K562 (cell line): ENCODE results near the gene CENPO. TPM values are rescaled to one million over a fixed set of nuclear protein-coding genes. Genes with fewer than 3 reads are reported as not detected.

Source experiments
- CBFB ChIP-seq: sonication (generic); formaldehyde crosslinking; IDR thresholded peaks from 2 replicates; pipeline ENCODE4 v1.4.0; 2020; ENCODE audit warnings: mild to moderate bottlenecking, missing genetic modification reagents
- CBX8 ChIP-seq: fragments of 200-600 bp; sonication (generic); IDR thresholded peaks from 2 replicates; pipeline ENCODE4 v1.6.1; 2012; ENCODE audit warnings: borderline replicate concordance, mixed run types, low read depth, mild to moderate bottlenecking, moderate library complexity, mixed read lengths, low read length, control low read depth, inconsistent platforms; ENCODE audit not compliant: poor library complexity, severe bottlenecking; ENCODE audit errors: extremely low read depth
- DPF2 ChIP-seq: fragments of 450-650 bp; IDR thresholded peaks from 2 replicates; pipeline ENCODE4 v1.6.1; 2016
- FOSL1 ChIP-seq: fragments of 200-800 bp; sonication (Bioruptor generic); conservative IDR thresholded peaks from 2 replicates; pipeline ENCODE4 v1.6.1; 2016; ENCODE audit warnings: missing genetic modification characterization, missing compliant biosample characterization
- FOXM1 ChIP-seq, 2 experiments: fragments of 450-650 bp in 1 of 2; sonication (generic) in 1 of 2; formaldehyde crosslinking in 1 of 2; IDR thresholded peaks; 2 replicates each; pipeline versions ENCODE4 v1.6.1 to v1.9.0; 2017 to 2022; ENCODE audit warnings: low read depth in 2 of 2, mild to moderate bottlenecking in 2 of 2, missing genetic modification reagents in 1 of 2, moderate library complexity in 1 of 2
- FOXO4 ChIP-seq: fragments of 450-650 bp; formaldehyde crosslinking; IDR thresholded peaks from 2 replicates; pipeline ENCODE4 v1.4.0; 2020; ENCODE audit warnings: mild to moderate bottlenecking, moderate library complexity
- MAFK ChIP-seq: IDR thresholded peaks from 2 replicates; pipeline ENCODE4 v1.6.1; 2011; ENCODE audit warnings: low read length, improper control_type of control experiment
- NFYB ChIP-seq: IDR thresholded peaks from 2 replicates; pipeline ENCODE4 v1.6.1; 2011; ENCODE audit warnings: mild to moderate bottlenecking, moderate library complexity; ENCODE audit not compliant: insufficient read length; ENCODE audit errors: extremely low read depth
- RHOXF2B ChIP-seq: fragments of 250-450 bp; sonication (Bioruptor Pico); conservative IDR thresholded peaks from 2 replicates; pipeline ENCODE4 v1.5.1; 2021
- SUPT5H ChIP-seq: fragments of 450-650 bp; IDR thresholded peaks from 2 replicates; pipeline ENCODE4 v1.6.1; 2016
- TCF3 ChIP-seq: sonication (generic); formaldehyde crosslinking; IDR thresholded peaks from 2 replicates; pipeline ENCODE4 v1.4.0; 2020; ENCODE audit warnings: mild to moderate bottlenecking, missing genetic modification reagents
- ZBTB49 ChIP-seq: sonication (generic); formaldehyde crosslinking; IDR thresholded peaks from 2 replicates; pipeline ENCODE4 v1.8.0; 2022; ENCODE audit warnings: missing genetic modification reagents, mild to moderate bottlenecking, borderline replicate concordance
- ZBTB8A ChIP-seq: fragments of 450-650 bp; IDR thresholded peaks from 2 replicates; pipeline ENCODE4 v1.6.1; 2018; ENCODE audit warnings: mild to moderate bottlenecking, moderate library complexity; ENCODE audit not compliant: partially characterized antibody
- ZNF561 ChIP-seq: fragments of 450-650 bp; formaldehyde crosslinking; conservative IDR thresholded peaks from 2 replicates; pipeline ENCODE4 v1.4.0; 2020; ENCODE audit warnings: mild to moderate bottlenecking, moderate library complexity
- polyA plus RNA-seq, 8 experiments: library from polyadenylated mRNA; depleted of rRNA in 4 of 8; stranded (reverse) in 5 of 8; unstranded in 3 of 8; fragments of >200 nt; fragmentation: Nextera tagmentation in 2 of 8; fragmentation: Illumina TruSeq in 1 of 8; extraction: Ambion mirVana in 2 of 8; extraction: Trizol in 1 of 8; gene quantifications; 2 replicates each; pipeline versions ENCODE4 v1.2.1 to v1.2.3, GENCODE V29; 2011 to 2014; ENCODE audit warnings: inconsistent platforms in 1 of 8, missing spikeins in 1 of 8
- total RNA-seq, 7 experiments: library from RNA; depleted of rRNA in 6 of 7; stranded (reverse); fragments of >200 nt in 6 of 7; fragmentation: Illumina TruSeq in 2 of 7; extraction: Trizol in 2 of 7; gene quantifications; 2 replicates each; pipeline versions ENCODE4 v1.2.1 to v1.2.3, GENCODE V29; 2011 to 2021; ENCODE audit warnings: low replicate concordance in 1 of 7
- TF ChIP-seq, protein P1 (sequence below), 2 experiments: fragments of 450-650 bp; IDR thresholded peaks; 2 replicates each; pipeline ENCODE4 v1.6.1; 2016; ENCODE audit warnings: mild to moderate bottlenecking in 2 of 2, borderline replicate concordance in 1 of 2, low read depth in 1 of 2, moderate library complexity in 1 of 2

CENPO gene
- total and polyA plus RNA-seq, 9 of the 15 experiments (the other 6 are each of a cell fraction or from before 2014, with no cell fraction given), result 30.6 to 59.4 (median 38.9) TPM

DNA sequence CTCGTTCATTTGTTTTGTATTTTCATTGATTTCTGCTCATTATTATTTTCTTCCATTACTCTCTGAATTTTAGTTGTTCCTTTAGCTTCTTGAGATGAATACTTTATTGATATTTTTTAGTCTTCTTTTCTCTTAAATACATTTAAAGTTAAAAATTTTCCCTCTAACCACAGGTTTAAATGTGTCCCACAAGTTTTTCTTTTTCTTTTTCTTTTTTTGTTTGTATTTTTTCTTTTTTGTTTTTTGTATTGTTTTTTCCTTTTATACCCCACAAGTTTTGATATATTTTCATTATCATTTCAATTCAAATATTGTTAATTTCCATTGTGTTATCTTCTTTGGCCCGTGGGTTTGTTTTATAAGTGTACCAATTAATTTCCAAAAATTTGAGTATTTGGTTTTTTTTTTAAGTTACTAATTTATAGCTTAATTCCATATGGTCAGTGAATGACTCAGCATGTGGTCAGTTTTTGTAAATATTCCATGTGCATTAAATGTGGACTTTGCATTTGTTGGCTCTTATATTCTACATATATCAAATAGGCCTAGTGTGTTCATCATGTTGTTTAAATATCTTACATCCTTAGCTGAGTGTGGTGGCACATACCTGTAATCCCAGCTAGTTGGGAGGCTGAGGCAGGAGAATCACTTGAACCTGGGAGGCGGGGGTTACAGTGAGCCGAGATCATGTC, 16.2 kb downstream of the CENPO start (continued):
- TF ChIP-seq, protein P1, sequence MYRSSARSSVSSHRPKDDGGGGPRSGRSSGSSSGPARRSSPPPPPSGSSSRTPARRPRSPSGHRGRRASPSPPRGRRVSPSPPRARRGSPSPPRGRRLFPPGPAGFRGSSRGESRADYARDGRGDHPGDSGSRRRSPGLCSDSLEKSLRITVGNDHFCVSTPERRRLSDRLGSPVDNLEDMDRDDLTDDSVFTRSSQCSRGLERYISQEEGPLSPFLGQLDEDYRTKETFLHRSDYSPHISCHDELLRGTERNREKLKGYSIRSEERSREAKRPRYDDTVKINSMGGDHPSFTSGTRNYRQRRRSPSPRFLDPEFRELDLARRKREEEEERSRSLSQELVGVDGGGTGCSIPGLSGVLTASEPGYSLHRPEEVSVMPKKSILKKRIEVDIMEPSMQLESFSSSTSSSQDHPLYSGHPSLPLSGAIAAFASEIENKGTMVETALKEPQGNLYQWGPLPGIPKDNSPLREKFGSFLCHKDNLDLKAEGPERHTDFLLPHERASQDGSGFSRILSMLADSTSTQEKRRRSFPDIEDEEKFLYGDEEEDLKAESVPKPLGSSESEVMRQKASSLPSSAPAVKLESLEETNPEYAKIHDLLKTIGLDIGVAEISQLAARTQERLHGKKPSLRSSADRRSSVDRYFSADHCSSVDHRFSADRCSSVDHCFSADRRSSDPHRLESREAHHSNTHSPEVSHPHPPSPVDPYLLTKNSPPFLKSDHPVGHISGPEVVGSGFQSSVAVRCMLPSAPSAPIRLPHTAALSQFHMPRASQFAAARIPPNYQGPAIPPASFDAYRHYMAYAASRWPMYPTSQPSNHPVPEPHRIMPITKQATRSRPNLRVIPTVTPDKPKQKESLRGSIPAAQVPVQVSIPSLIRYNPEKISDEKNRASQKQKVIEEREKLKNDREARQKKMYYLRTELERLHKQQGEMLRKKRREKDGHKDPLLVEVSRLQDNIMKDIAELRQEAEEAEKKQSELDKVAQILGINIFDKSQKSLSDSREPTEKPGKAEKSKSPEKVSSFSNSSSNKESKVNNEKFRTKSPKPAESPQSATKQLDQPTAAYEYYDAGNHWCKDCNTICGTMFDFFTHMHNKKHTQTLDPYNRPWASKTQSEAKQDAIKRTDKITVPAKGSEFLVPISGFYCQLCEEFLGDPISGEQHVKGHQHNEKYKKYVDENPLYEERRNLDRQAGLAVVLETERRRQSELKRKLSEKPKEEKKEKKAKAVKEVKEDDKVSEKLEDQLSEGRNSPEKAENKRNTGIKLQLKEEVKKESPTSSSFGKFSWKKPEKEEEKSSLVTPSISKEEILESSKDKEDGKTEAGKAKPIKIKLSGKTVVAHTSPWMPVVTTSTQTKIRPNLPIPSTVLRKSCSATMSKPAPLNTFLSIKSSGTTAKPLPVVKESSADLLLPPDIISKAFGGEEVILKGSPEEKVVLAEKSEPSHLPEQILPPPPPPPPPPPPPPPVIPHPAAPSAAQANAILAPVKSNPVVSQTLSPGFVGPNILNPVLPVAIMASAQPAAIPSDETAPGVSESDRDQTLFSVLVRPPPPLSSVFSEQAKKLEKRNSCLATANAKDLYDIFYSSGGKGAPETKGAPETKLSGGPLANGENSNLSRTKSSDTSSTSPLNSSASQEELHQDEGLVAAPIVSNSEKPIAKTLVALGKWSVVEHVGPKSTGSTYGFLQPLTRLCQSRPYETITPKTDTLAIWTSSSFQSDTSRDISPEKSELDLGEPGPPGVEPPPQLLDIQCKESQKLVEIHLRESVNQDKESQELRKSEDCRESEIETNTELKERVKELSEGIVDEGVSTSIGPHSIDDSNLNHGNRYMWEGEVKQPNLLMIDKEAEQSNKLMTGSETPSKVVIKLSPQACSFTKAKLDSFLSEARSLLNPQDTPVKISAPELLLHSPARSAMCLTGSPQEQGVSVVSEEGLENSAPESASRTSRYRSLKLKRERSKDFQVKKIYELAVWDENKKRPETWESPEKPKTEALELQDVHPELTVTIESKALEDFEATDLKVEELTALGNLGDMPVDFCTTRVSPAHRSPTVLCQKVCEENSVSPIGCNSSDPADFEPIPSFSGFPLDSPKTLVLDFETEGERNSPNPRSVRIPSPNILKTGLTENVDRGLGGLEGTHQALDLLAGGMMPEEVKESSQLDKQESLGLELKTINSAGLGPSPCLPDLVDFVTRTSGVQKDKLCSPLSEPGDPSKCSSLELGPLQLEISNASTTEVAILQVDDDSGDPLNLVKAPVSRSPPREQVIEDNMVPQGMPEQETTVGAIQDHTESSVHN (IDR thresholded peaks at IDR 0.05; ENCODE audit: borderline replicate concordance in 1 of 2, low read depth in 1 of 2), result no peak
- TF ChIP-seq FOXO4 (CRISPR knock-in tag), result no peak
- peak; percentile 29; the same call in 1 of the 2 replicates for TF ChIP-seq FOSL1 (tag)
- TF ChIP-seq NFYB, result no peak
- TF ChIP-seq ZBTB49 (CRISPR knock-in tag), result no peak
- TF ChIP-seq DPF2, result peak; percentile 30; the same call in 1 of the 2 replicates
- TF ChIP-seq TCF3 (CRISPR knock-in tag), result no peak
- TF ChIP-seq CBX8, result no peak
- TF ChIP-seq ZBTB8A, result no peak
- TF ChIP-seq MAFK, result peak; percentile 73
- TF ChIP-seq CBFB (CRISPR knock-in tag), result no peak
- TF ChIP-seq SUPT5H, result 0 out of 2 replicates have a peak, but pooled peaks have one; percentile 17
- no peak for TF ChIP-seq ZNF561 (CRISPR knock-in tag)
- TF ChIP-seq FOXM1 (IDR thresholded peaks at IDR 0.05; ENCODE audit: low read depth), result no peak
- no peak for TF ChIP-seq FOXM1 (CRISPR knock-in tag; IDR thresholded peaks at IDR 0.05; ENCODE audit: low read depth)
- no peak for TF ChIP-seq RHOXF2B (CRISPR knock-in tag)
